ENCODE results near the gene PRR36.
"Not testable (repeated sequence)": the region's sequence is repeated elsewhere in the genome, so short reads cannot be mapped to it uniquely, and the experiment has no call there.

PRR36 gene

GRCh38 chr19:7897292-7897691 is 23.1 kb upstream of the PRR36 start:
- DNase-seq = no peak

GRCh38 chr19:7895565-7895964 is 21.4 kb upstream of the PRR36 start:
- no peak for DNase-seq

GRCh38 chr19:7894612-7895309 is 20.6 kb upstream of the PRR36 start:
- DNase-seq = no peak

GRCh38 chr19:7893362-7894101 is 19.3 kb upstream of the PRR36 start:
- DNase-seq = not testable (repeated sequence)

- no peak for DNase-seq
Measured at GRCh38 chr19:7888826-7889217, 14.6 kb upstream of the PRR36 start.

GRCh38 chr19:7888145-7888825 is 14.1 kb upstream of the PRR36 start, which contains the start of gene LRRC8E:
LRRC8E (plus strand) TSS chr19:7888510; CDS start chr19:7895604, 7,094 bp downstream.
- peak; percentile 27 for DNase-seq

- no peak for DNase-seq
Measured at GRCh38 chr19:7887408-7888144, 13.4 kb upstream of the PRR36 start.

GRCh38 chr19:7885818-7886217 is 11.6 kb upstream of the PRR36 start:
- no peak for DNase-seq

- DNase-seq = no peak
Measured at GRCh38 chr19:7883796-7884570, 9.8 kb upstream of the PRR36 start.

GRCh38 chr19:7883105-7883504 is 8.9 kb upstream of the PRR36 start:
- DNase-seq = no peak

- DNase-seq = no peak
Measured at GRCh38 chr19:7881910-7882309, 7.7 kb upstream of the PRR36 start.

- DNase-seq = no peak
Measured at GRCh38 chr19:7879836-7880235, 5.6 kb upstream of the PRR36 start.

- DNase-seq = no peak
Measured at GRCh38 chr19:7879111-7879807, 5.1 kb upstream of the PRR36 start.

- DNase-seq = no peak
Measured at GRCh38 chr19:7877249-7877836, 3.2 kb upstream of the PRR36 start.

- no peak for DNase-seq
Measured at GRCh38 chr19:7874897-7875273, 695 bp upstream of the PRR36 start.

GRCh38 chr19:7873304-7874075 is 700 bp downstream of the PRR36 start:
- DNase-seq = no peak

- DNase-seq = no peak
Measured at GRCh38 chr19:7872306-7873204, 1.6 kb downstream of the PRR36 start.

GRCh38 chr19:7871437-7872305 is 2.5 kb downstream of the PRR36 start:
- peak; percentile 65 for DNase-seq

Measured in activated CD4-positive, alpha-beta T cell treated with anti-CD3 and anti-CD28 coated beads for 1 hour (primary cell).